ENCODE results near the gene SHTN1. TPM values are rescaled to one million over a fixed set of nuclear protein-coding genes. Genes with fewer than 3 reads are reported as not detected.

SHTN1 gene
- total RNA-seq, 4 donors from 2014 or later = 16.8 to 45.8 (median 20.4) TPM

DNA sequence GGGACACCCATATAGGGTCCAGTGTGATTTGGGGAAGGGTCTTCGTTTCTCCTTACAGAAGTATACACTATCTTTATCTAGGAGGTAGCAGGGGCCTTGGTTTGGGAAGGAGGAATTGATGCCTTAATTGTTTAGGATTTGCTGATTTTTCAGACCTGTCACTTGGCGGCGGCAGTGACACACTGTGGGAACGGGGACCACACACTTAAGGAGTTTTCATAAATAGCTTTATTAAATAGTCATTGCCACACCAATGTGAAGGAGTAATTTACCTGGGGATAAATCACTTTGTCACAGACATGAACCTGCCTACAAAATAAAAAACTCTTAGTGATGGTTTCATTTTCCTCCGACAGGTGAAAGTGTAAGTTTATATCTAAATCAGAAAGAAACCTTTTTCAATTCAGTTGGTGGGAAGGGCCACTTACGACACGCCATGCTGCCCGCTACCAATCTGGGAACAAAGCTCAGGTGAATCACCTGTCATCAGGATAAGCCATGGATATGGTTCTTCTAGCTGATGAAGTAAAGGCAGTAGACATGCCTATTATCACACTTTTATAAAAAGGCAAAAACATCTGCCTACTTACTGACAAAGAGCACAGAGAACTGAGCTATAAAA is 168.0 kb downstream of the SHTN1 start:
- Histone ChIP-seq H3K4me1 (peaks cover 0 to 6% (median 0%) of the 10 kb centered on the region in 4 donors), H3K4me3 (no peak overlapping the region), H3K27me3 (no peaks in the 10 kb centered on the region), H3K36me3 (no peaks in the 10 kb centered on the region), H3K9me3 (no peaks in the 10 kb centered on the region), H3K27ac (no peak overlapping the region)
- intact Hi-C loops (cut with DNase I; ENCODE audit: low total_unique reads) = no loop called here
- no peak for DNase-seq
- in situ Hi-C loops (cut with MboI; ENCODE audit: low pct_ligation_motif_present in 1 of 4, low pct_unique_long_range_greater_than_20kb in 1 of 4, low sequenced_read_pairs in 3 of 4) = no loop called here
- WGBS, 2 donors (ENCODE audit: low coverage in 1 of 2) = 58 to 85% methylated on average over 7 to 8 of the region's 8 CpGs
- TF ChIP-seq EP300 (IDR thresholded peaks at IDR 0.05; ENCODE audit: low read depth) (no peak), POLR2A (IDR thresholded peaks at IDR 0.05) (no peak), POLR2AphosphoS5 (IDR thresholded peaks at IDR 0.05) (no peak)
- TF ChIP-seq, protein P1, sequence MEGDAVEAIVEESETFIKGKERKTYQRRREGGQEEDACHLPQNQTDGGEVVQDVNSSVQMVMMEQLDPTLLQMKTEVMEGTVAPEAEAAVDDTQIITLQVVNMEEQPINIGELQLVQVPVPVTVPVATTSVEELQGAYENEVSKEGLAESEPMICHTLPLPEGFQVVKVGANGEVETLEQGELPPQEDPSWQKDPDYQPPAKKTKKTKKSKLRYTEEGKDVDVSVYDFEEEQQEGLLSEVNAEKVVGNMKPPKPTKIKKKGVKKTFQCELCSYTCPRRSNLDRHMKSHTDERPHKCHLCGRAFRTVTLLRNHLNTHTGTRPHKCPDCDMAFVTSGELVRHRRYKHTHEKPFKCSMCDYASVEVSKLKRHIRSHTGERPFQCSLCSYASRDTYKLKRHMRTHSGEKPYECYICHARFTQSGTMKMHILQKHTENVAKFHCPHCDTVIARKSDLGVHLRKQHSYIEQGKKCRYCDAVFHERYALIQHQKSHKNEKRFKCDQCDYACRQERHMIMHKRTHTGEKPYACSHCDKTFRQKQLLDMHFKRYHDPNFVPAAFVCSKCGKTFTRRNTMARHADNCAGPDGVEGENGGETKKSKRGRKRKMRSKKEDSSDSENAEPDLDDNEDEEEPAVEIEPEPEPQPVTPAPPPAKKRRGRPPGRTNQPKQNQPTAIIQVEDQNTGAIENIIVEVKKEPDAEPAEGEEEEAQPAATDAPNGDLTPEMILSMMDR (IDR thresholded peaks at IDR 0.05) = no peak

DNA sequence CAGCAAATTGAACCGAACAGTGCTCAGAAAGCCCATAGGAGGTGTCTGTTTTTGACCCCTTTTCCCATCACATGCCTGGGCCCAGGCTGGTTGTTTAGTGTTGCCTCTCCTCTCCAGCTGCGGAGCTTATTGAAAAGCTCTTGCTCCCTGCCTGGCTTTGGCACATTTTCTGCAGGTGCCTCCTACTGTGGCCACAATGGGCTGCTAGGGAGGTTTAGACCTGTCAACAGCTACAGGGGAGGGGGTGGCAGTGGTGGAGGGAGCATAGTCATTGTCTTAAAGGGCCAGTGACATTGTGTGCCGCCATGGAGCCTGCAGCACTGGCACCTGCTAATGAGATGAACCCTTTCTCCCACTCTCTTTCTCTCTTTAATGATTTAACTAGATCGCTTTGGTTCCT is 168.9 kb downstream of the SHTN1 start:
- H3K27me3 ChIP-seq = no peaks in the 10 kb centered on the region
- intact Hi-C loops (cut with DNase I; ENCODE audit: low total_unique reads) = no loop called here
- H3K4me3 ChIP-seq = no peak overlapping the region
- no peak for DNase-seq
- no peak overlapping the region for H3K27ac ChIP-seq
- TF ChIP-seq POLR2A (IDR thresholded peaks at IDR 0.05) (no peak), POLR2AphosphoS5 (IDR thresholded peaks at IDR 0.05) (no peak), EP300 (IDR thresholded peaks at IDR 0.05; ENCODE audit: low read depth) (no peak)
- TF ChIP-seq, protein P1 (IDR thresholded peaks at IDR 0.05) = no peak
- peaks cover 0 to 6% (median 0%) of the 10 kb centered on the region in 4 donors for H3K4me1 ChIP-seq
- H3K36me3 ChIP-seq = no peaks in the 10 kb centered on the region
- no peaks in the 10 kb centered on the region for H3K9me3 ChIP-seq
- in situ Hi-C loops (cut with MboI; ENCODE audit: low pct_ligation_motif_present in 1 of 4, low pct_unique_long_range_greater_than_20kb in 1 of 4, low sequenced_read_pairs in 3 of 4) = no loop called here
- 71 to 80% methylated on average over 2 to 4 of the region's 4 CpGs for WGBS, 2 donors (ENCODE audit: low coverage in 1 of 2)

DNA sequence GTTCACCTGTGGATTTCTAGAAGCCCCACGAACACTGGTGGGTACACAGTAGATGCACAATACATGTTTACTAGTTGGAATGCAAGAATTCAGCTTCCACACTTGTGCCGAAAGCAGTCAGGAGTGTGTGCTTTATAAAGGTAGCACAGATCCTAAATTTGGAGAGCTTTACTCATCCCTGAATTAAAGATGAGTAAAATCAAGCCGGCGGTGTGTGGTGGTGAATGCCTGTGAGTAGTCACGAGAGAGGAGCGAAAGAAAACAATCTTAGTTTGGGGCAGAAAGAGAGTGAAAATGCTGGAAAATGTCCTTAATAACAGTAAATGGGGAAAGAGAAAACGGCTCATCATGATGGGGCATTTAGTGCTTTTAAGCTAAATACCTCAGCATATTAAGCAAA is 169.3 kb downstream of the SHTN1 start:
- WGBS, 2 donors (ENCODE audit: low coverage in 1 of 2) = 77 to 86% methylated on average over 7 of the region's 7 CpGs
- TF ChIP-seq, protein P1 (IDR thresholded peaks at IDR 0.05) = no peak
- no peak for TF ChIP-seq POLR2A (IDR thresholded peaks at IDR 0.05)
- TF ChIP-seq POLR2AphosphoS5 (IDR thresholded peaks at IDR 0.05) = no peak
- TF ChIP-seq EP300 (IDR thresholded peaks at IDR 0.05; ENCODE audit: low read depth) = no peak
- H3K27me3 ChIP-seq = no peaks in the 10 kb centered on the region
- H3K36me3 ChIP-seq = no peaks in the 10 kb centered on the region
- no peak overlapping the region for H3K27ac ChIP-seq
- in situ Hi-C loops (cut with MboI; ENCODE audit: low pct_ligation_motif_present in 1 of 4, low pct_unique_long_range_greater_than_20kb in 1 of 4, low sequenced_read_pairs in 3 of 4) (no loop called here), intact Hi-C loops (cut with DNase I; ENCODE audit: low total_unique reads) (no loop called here)
- DNase-seq = no peak
- no peaks in the 10 kb centered on the region for H3K9me3 ChIP-seq
- H3K4me3 ChIP-seq = no peak overlapping the region
- H3K4me1 ChIP-seq = peaks cover 0 to 6% (median 0%) of the 10 kb centered on the region in 4 donors

DNA sequence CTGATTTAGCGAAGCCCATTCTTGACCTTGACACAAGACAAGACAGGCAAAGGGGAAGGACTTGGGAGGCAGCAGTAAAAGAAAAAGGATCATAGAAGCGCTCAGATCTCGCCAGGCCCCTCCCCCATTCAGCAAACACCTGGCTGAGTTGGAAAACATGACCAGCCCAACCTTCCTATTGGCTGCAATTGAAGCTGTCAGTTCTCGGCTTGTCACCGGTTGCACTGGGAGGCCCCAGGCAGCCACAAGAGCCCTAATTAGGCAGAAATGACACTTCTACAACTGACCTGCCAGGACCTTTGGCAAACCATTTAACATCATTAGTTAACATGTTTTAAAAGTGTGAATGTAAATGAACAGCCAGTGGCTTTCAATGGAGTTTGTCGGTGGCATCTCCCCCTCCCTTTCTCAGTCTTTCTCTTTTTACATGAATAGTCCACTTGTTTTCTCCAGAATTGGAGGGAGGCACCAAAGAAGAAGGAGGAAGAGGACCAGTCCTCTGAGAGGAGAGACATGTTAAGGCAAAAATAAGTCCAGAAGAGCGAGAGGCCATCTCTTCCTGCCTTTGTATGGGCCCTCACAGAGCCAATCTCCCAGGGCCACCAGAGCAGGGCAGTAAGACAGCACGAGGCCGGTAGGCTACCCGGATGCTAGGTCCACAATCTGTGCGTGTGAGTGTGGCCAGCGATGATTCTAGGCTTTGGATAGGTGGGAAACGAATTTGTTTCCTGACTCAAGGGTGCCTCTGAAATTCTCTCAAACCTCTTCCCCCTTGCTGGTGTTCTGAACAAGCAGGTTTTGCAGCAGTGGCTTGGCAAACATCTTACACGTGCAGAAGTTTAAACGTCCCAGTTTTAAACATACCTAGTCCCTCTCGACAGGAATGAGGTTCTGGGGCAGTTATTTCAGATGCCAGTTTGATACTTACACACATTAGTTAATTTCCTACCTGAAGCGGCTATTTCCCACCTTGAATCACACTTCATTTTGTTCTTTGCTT is 170.7 kb downstream of the SHTN1 start:
- H3K27me3 ChIP-seq = no peaks in the 10 kb centered on the region
- H3K4me1 ChIP-seq = peaks cover 0 to 6% (median 0%) of the 10 kb centered on the region in 4 donors
- WGBS, 2 donors (ENCODE audit: low coverage in 1 of 2) = 87 to 93% methylated on average over 3 to 17 of the region's 17 CpGs
- H3K27ac ChIP-seq = no peak overlapping the region
- intact Hi-C loops (cut with DNase I; ENCODE audit: low total_unique reads) (no loop called here), in situ Hi-C loops (cut with MboI; ENCODE audit: low pct_ligation_motif_present in 1 of 4, low pct_unique_long_range_greater_than_20kb in 1 of 4, low sequenced_read_pairs in 3 of 4) (no loop called here)
- no peak overlapping the region for H3K4me3 ChIP-seq
- H3K9me3 ChIP-seq = no peaks in the 10 kb centered on the region
- TF ChIP-seq, protein P1 (IDR thresholded peaks at IDR 0.05) = no peak
- TF ChIP-seq POLR2A (IDR thresholded peaks at IDR 0.05) = no peak
- no peak for TF ChIP-seq POLR2AphosphoS5 (IDR thresholded peaks at IDR 0.05)
- TF ChIP-seq EP300 (IDR thresholded peaks at IDR 0.05; ENCODE audit: low read depth) = no peak
- H3K36me3 ChIP-seq = no peaks in the 10 kb centered on the region
- no peak for DNase-seq
